Bronchial epithelial cell (primary cell): Measurements from ENCODE around the gene CACNA2D3. TPM values are rescaled to one million over a fixed set of nuclear protein-coding genes. Genes with fewer than 3 reads are reported as not detected.

Experiments used
- DNase-seq: peaks from one replicate; pipeline ENCODE4 v3.0.0-alpha.2; 2010; ENCODE audit warnings: low read depth
- FAIRE-seq: peaks from 2 replicates; lab custom pipeline; 2011; peaks lifted over from hg19 to GRCh38; lab: Jason Lieb, UNC
- H3K27me3 ChIP-seq: 2 replicates; pipeline ENCODE4 v1.5.1; 2011; ENCODE audit warnings: low read length; ENCODE audit not compliant: control insufficient read depth, insufficient read depth
- H3K36me3 ChIP-seq: 2 replicates; pipeline ENCODE4 v1.5.1; 2011; ENCODE audit warnings: low read length; ENCODE audit not compliant: control insufficient read depth, insufficient read depth
- H3K4me3 ChIP-seq: 2 replicates; pipeline ENCODE4 v1.5.1; 2011; ENCODE audit warnings: mild to moderate bottlenecking, low read depth, low read length, control low read depth
- total RNA-seq: library from RNA; depleted of rRNA; stranded (reverse); fragments of >200 nt; gene quantifications from 2 replicates; pipeline ENCODE4 v1.2.1, GENCODE V29; 2014
- TF ChIP-seq, protein P1 (sequence below): IDR thresholded peaks from 2 replicates; pipeline ENCODE4 v1.5.1; 2011; ENCODE audit warnings: mild to moderate bottlenecking, moderate library complexity, low read length, control low read depth, inconsistent platforms; ENCODE audit not compliant: insufficient read depth, severe bottlenecking

Gene CACNA2D3
- total RNA-seq, 1 donor from 2014 or later = not detected

DNA sequence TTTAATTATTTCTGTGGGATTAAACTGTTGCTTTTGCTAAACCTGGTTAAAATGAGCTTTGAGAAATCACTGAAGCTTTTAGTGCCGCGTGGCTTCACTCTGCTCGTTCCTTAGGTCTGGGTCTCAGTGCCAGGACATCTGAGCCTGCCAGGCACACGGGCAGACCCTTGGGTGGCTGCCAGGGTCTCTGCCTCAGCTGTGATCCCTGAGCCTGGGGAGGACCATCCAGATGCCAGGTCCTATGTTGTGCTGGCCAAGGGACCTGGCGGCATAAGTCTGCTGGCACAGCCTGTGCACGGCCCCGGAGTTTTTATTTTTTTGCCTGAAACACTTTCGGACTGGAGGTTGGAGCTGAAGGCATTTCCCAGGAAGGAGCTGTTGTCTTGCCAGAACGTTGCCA is 477.4 kb downstream of the CACNA2D3 start:
- no peak overlapping the region for H3K4me3 ChIP-seq
- no peaks in the 10 kb centered on the region for H3K27me3 ChIP-seq
- no peak for DNase-seq
- TF ChIP-seq, protein P1, sequence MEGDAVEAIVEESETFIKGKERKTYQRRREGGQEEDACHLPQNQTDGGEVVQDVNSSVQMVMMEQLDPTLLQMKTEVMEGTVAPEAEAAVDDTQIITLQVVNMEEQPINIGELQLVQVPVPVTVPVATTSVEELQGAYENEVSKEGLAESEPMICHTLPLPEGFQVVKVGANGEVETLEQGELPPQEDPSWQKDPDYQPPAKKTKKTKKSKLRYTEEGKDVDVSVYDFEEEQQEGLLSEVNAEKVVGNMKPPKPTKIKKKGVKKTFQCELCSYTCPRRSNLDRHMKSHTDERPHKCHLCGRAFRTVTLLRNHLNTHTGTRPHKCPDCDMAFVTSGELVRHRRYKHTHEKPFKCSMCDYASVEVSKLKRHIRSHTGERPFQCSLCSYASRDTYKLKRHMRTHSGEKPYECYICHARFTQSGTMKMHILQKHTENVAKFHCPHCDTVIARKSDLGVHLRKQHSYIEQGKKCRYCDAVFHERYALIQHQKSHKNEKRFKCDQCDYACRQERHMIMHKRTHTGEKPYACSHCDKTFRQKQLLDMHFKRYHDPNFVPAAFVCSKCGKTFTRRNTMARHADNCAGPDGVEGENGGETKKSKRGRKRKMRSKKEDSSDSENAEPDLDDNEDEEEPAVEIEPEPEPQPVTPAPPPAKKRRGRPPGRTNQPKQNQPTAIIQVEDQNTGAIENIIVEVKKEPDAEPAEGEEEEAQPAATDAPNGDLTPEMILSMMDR = no peak
- no peaks in the 10 kb centered on the region for H3K36me3 ChIP-seq
- no peak for FAIRE-seq

DNA sequence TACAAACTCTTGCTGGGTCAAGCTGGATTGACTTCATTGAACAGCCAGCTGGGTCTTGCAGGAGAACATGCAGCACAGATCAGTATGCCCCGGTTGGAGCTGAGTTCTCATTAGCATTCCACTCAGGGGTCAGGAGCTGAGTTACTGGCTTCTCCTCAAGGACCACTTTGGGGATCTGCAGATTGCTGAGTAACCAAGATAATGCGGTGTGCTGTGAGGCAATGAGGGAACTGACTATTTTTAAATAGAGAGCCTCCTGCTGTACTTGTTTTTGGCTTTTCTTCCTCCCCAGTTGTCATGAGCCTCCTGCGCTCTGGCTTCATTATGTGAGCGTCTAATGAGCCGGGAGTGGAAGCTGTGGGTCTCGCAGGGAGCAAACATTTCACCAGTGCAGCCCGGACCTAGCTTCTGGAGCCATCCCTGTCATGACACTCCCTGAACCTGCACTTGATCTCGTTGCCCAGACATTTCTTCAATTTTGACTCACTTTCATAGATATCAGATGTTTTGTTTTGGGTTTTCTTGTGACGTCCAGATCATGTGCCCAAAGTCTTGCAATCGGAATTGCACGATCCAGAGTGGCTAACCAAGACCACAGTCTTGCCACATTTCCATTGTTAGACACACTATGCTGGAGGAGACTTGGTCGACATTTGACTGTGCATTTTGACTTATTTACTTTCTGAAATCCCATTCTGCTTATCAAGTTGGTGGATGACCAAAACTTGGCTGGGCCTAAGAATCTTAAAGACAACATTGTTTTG is 478.3 kb downstream of the CACNA2D3 start:
- Histone ChIP-seq H3K36me3 (no peaks in the 10 kb centered on the region), H3K27me3 (no peaks in the 10 kb centered on the region), H3K4me3 (no peak overlapping the region)
- FAIRE-seq (no peak), DNase-seq (no peak)
- TF ChIP-seq, protein P1 = no peak

DNA sequence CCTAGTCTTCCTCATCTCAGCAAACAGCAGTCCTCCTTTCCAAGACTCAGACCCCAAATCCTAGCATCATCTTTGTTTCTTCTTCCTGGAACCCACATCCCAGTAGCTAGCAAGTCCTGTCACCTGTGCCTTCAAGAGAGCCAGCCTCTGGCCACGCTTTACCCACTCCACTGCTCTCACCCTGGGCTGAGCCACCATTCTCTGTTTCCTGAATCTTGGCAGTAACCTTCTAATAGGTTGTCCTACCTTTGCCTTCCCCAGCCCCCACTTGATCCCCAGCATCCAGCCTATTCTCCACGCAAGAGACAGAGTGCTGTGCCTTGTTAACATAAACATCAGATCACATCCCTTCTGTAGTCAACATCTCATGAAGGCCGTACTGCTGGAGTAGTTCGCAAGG is 482.1 kb downstream of the CACNA2D3 start:
- no peak for DNase-seq
- FAIRE-seq = no peak
- H3K4me3 ChIP-seq = no peak overlapping the region
- TF ChIP-seq, protein P1 = no peak
- no peaks in the 10 kb centered on the region for H3K27me3 ChIP-seq
- H3K36me3 ChIP-seq = no peaks in the 10 kb centered on the region

DNA sequence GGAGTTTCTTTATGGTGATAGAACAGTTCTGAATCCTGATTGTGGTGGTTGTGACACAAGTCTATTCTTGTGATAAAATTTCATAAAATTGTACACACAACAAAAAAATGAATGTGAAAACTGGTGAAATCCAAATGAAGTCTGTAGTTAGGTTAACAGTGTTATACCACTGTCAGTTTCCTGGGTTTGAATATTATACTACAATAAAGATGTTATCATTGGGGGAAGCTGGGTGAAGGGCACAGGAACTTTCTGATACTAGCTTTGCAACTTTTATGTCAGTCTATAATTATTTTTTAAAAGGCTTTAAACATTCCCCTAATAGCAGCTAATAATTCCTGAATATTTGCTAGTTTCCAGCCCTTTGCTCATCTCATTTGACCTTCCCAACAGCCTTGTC is 485.7 kb downstream of the CACNA2D3 start:
- TF ChIP-seq, protein P1 = no peak
- FAIRE-seq (no peak), DNase-seq (no peak)
- H3K27me3 ChIP-seq = no peaks in the 10 kb centered on the region
- no peaks in the 10 kb centered on the region for H3K36me3 ChIP-seq
- H3K4me3 ChIP-seq = no peak overlapping the region

- no peak for FAIRE-seq
- TF ChIP-seq, protein P1 = no peak
- Histone ChIP-seq H3K4me3 (no peak overlapping the region), H3K27me3 (no peaks in the 10 kb centered on the region), H3K36me3 (no peaks in the 10 kb centered on the region)
- no peak for DNase-seq
Observed at GRCh38 chr3:54619053-54619452, 496.7 kb downstream of the CACNA2D3 start.

- H3K27me3 ChIP-seq = no peaks in the 10 kb centered on the region
- DNase-seq = no peak
- TF ChIP-seq, protein P1 = no peak
- no peak for FAIRE-seq
- no peaks in the 10 kb centered on the region for H3K36me3 ChIP-seq
- H3K4me3 ChIP-seq = no peak overlapping the region
Observed at GRCh38 chr3:54619531-54619930, 497.2 kb downstream of the CACNA2D3 start.
